HepG2 (cell line): ENCODE data around the gene NOTUM. TPM values are rescaled to one million over a fixed set of nuclear protein-coding genes. Genes with fewer than 3 reads are reported as not detected.
A peak's percentile ranks its signal among the peaks of the same experiment; 100 is the strongest.

ENCODE experiments used
- AGO2 ChIP-seq: fragments of 200-400 bp; formaldehyde crosslinking; optimal IDR thresholded peaks from 2 replicates; pipeline ENCODE3; 2017; ENCODE audit warnings: mild to moderate bottlenecking, low read depth, low read length, moderate library complexity
- ARHGAP35 ChIP-seq: sonication (generic); formaldehyde crosslinking; IDR thresholded peaks from 2 replicates; pipeline ENCODE4 v1.9.0; 2022; ENCODE audit warnings: mild to moderate bottlenecking, inconsistent platforms, moderate library complexity, missing genetic modification reagents, borderline replicate concordance
- ATM ChIP-seq: fragments of 450-650 bp; IDR thresholded peaks from 2 replicates; pipeline ENCODE4 v1.7.1; 2017; ENCODE audit warnings: mild to moderate bottlenecking, borderline replicate concordance
- BHLHE40 ChIP-seq: IDR thresholded peaks from 2 replicates; pipeline ENCODE4 v1.6.1; 2011; ENCODE audit warnings: low read length, improper control_type of control experiment
- FOSL2 ChIP-seq: sonication (generic); formaldehyde crosslinking; IDR thresholded peaks from 2 replicates; pipeline ENCODE4 v1.4.0; 2020; ENCODE audit warnings: missing genetic modification reagents
- JUN ChIP-seq: sonication (generic); formaldehyde crosslinking; IDR thresholded peaks from 2 replicates; pipeline ENCODE4 v1.4.0; 2020; ENCODE audit warnings: mild to moderate bottlenecking, missing genetic modification reagents
- KDM5B ChIP-seq: sonication (generic); formaldehyde crosslinking; IDR thresholded peaks from 2 replicates; pipeline ENCODE4 v1.4.0; 2020; ENCODE audit warnings: missing genetic modification reagents, mild to moderate bottlenecking, borderline replicate concordance
- KLF13 ChIP-seq: sonication (generic); formaldehyde crosslinking; IDR thresholded peaks from 2 replicates; pipeline ENCODE4 v1.4.0; 2020; ENCODE audit warnings: mild to moderate bottlenecking, missing genetic modification reagents
- PHF20 ChIP-seq: sonication (generic); formaldehyde crosslinking; IDR thresholded peaks from 2 replicates; pipeline ENCODE4 v1.5.0; 2020; ENCODE audit warnings: mild to moderate bottlenecking, missing genetic modification reagents
- PRMT3 ChIP-seq: sonication (generic); formaldehyde crosslinking; IDR thresholded peaks from 2 replicates; pipeline ENCODE4 v1.8.1; 2022; ENCODE audit warnings: low read depth, mild to moderate bottlenecking, moderate library complexity, missing genetic modification reagents, borderline replicate concordance
- RNF2 ChIP-seq: fragments of 450-650 bp; conservative IDR thresholded peaks from 2 replicates; pipeline ENCODE4 v1.6.1; 2016; ENCODE audit warnings: low read depth
- RXRA ChIP-seq: sonication (generic); formaldehyde crosslinking; IDR thresholded peaks from 2 replicates; pipeline ENCODE4 v1.5.1; 2020; ENCODE audit warnings: missing genetic modification reagents
- ZFP82 ChIP-seq: sonication (generic); formaldehyde crosslinking; IDR thresholded peaks from 2 replicates; pipeline ENCODE4 v1.5.1; 2020; ENCODE audit warnings: mild to moderate bottlenecking, missing genetic modification reagents, borderline replicate concordance
- ZNF230 ChIP-seq: sonication (generic); formaldehyde crosslinking; IDR thresholded peaks from 2 replicates; pipeline ENCODE4 v1.4.0; 2020; ENCODE audit warnings: mild to moderate bottlenecking, missing genetic modification reagents
- polyA plus RNA-seq, 8 experiments: library from polyadenylated mRNA; depleted of rRNA in 3 of 8; stranded (reverse) in 7 of 8; unstranded in 1 of 8; fragments of >200 nt; fragmentation: Illumina TruSeq in 4 of 8; extraction: Trizol in 4 of 8; gene quantifications; 2 replicates each; pipeline versions ENCODE4 v1.2.1 to v1.2.3, GENCODE V29; 2011 to 2016; ENCODE audit warnings: low read depth in 4 of 8, missing spikeins in 1 of 8, mixed read lengths in 1 of 8; ENCODE audit not compliant: insufficient read depth in 1 of 8
- total RNA-seq, 5 experiments: library from RNA; depleted of rRNA; stranded (reverse); fragments of >200 nt; fragmentation: Illumina TruSeq; extraction: Trizol; gene quantifications; 2 replicates each; pipeline ENCODE4 v1.2.3, GENCODE V29; 2016; ENCODE audit warnings: low read depth in 1 of 5
- TF ChIP-seq, protein P1 (sequence below): IDR thresholded peaks from 2 replicates; pipeline ENCODE4 v1.4.0; 2020; ENCODE audit warnings: mild to moderate bottlenecking, missing genetic modification reagents
- TF ChIP-seq, protein P2 (sequence below): sonication (generic); formaldehyde crosslinking; IDR thresholded peaks from 2 replicates; pipeline ENCODE4 v1.4.0; 2020; ENCODE audit warnings: mild to moderate bottlenecking, low read depth, missing genetic modification reagents
- TF ChIP-seq, protein P3 (sequence below): sonication (generic); formaldehyde crosslinking; IDR thresholded peaks from 2 replicates; pipeline ENCODE4 v1.9.0; 2022; ENCODE audit warnings: low read depth, missing genetic modification reagents
- TF ChIP-seq, protein P4 (sequence below): sonication (generic); formaldehyde crosslinking; IDR thresholded peaks from 2 replicates; pipeline ENCODE4 v1.4.0; 2020; ENCODE audit warnings: mild to moderate bottlenecking, low read depth, missing genetic modification reagents

NOTUM gene
- total and polyA plus RNA-seq, 2 of the 13 experiments (the other 11 are each of a cell fraction or from before 2014, with no cell fraction given), result 150 to 160 TPM

DNA sequence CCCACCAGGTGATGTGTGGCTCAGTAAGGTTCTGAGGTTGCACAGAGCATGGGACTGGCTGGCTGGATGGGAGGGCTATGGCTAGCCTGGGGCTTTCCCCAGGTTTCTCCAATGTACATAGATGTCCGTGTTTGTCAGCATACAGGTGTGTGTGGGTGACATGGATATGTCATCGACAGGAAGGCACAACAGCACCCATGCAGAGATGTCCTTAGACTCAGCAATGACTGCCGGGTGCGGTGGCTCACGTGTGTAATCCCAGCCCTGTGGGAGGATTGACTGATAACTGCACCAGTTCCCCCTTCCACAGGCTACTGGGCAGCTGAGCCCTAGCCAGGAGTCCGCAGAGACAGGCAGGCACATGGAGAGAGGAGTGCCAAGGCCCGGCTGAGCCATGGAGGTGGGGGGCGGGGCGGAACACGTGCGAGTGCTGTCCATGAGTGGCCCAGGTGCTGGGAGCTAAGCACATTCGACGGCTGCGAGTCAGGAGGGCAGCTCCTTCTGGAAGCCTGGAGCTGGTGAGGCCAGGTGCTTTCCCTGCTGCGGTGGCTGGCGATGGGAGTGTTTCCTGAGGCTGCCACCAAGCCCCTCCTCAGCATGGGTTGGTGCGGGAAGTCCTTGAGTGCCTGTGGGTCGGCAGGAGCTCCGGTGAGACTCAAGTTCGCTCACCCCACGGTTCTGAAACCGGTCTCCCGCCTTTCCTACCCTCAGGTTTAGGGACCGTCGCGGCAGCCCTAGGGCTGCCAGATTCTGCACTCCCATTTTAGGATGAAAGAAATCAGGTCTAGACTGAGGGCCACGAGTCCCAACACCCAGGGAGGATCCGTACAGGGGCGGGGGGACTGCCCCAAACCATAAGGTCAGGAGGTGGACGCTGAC is 15.6 kb upstream of the NOTUM start (continued):
- TF ChIP-seq, protein P1, sequence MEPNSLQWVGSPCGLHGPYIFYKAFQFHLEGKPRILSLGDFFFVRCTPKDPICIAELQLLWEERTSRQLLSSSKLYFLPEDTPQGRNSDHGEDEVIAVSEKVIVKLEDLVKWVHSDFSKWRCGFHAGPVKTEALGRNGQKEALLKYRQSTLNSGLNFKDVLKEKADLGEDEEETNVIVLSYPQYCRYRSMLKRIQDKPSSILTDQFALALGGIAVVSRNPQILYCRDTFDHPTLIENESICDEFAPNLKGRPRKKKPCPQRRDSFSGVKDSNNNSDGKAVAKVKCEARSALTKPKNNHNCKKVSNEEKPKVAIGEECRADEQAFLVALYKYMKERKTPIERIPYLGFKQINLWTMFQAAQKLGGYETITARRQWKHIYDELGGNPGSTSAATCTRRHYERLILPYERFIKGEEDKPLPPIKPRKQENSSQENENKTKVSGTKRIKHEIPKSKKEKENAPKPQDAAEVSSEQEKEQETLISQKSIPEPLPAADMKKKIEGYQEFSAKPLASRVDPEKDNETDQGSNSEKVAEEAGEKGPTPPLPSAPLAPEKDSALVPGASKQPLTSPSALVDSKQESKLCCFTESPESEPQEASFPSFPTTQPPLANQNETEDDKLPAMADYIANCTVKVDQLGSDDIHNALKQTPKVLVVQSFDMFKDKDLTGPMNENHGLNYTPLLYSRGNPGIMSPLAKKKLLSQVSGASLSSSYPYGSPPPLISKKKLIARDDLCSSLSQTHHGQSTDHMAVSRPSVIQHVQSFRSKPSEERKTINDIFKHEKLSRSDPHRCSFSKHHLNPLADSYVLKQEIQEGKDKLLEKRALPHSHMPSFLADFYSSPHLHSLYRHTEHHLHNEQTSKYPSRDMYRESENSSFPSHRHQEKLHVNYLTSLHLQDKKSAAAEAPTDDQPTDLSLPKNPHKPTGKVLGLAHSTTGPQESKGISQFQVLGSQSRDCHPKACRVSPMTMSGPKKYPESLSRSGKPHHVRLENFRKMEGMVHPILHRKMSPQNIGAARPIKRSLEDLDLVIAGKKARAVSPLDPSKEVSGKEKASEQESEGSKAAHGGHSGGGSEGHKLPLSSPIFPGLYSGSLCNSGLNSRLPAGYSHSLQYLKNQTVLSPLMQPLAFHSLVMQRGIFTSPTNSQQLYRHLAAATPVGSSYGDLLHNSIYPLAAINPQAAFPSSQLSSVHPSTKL (CRISPR knock-in tag), result peak; percentile 8; the same call in 1 of the 2 replicates
- TF ChIP-seq PRMT3 (CRISPR knock-in tag) (peak; percentile 84), ATM (no peak), ZNF230 (CRISPR knock-in tag) (peak; percentile 84), KDM5B (peak; percentile 11; the same call in 1 of the 2 replicates), RNF2 (peak; percentile 44), FOSL2 (peak; percentile 44; the same call in 1 of the 2 replicates), PHF20 (CRISPR knock-in tag) (peak; percentile 38), KLF13 (CRISPR knock-in tag) (0 out of 2 replicates have a peak, but pooled peaks have one; percentile 68), JUN (CRISPR knock-in tag) (0 out of 2 replicates have a peak, but pooled peaks have one; percentile 3), AGO2 (peak; percentile 99), BHLHE40 (peak; percentile 63), RXRA (peak; percentile 39; the same call in 1 of the 2 replicates), ARHGAP35 (peak; percentile 68; the same call in 1 of the 2 replicates), ZFP82 (CRISPR knock-in tag) (no peak)
- TF ChIP-seq, protein P2, sequence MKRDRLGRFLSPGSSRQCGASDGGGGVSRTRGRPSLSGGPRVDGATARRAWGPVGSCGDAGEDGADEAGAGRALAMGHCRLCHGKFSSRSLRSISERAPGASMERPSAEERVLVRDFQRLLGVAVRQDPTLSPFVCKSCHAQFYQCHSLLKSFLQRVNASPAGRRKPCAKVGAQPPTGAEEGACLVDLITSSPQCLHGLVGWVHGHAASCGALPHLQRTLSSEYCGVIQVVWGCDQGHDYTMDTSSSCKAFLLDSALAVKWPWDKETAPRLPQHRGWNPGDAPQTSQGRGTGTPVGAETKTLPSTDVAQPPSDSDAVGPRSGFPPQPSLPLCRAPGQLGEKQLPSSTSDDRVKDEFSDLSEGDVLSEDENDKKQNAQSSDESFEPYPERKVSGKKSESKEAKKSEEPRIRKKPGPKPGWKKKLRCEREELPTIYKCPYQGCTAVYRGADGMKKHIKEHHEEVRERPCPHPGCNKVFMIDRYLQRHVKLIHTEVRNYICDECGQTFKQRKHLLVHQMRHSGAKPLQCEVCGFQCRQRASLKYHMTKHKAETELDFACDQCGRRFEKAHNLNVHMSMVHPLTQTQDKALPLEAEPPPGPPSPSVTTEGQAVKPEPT (CRISPR knock-in tag), result peak; percentile 30; the same call in 1 of the 2 replicates
- TF ChIP-seq, protein P3, sequence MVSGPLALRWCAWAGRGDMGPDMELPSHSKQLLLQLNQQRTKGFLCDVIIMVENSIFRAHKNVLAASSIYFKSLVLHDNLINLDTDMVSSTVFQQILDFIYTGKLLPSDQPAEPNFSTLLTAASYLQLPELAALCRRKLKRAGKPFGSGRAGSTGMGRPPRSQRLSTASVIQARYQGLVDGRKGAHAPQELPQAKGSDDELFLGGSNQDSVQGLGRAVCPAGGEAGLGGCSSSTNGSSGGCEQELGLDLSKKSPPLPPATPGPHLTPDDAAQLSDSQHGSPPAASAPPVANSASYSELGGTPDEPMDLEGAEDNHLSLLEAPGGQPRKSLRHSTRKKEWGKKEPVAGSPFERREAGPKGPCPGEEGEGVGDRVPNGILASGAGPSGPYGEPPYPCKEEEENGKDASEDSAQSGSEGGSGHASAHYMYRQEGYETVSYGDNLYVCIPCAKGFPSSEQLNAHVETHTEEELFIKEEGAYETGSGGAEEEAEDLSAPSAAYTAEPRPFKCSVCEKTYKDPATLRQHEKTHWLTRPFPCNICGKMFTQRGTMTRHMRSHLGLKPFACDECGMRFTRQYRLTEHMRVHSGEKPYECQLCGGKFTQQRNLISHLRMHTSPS (CRISPR knock-in tag), result peak; percentile 62; the same call in 1 of the 2 replicates
- TF ChIP-seq, protein P4, sequence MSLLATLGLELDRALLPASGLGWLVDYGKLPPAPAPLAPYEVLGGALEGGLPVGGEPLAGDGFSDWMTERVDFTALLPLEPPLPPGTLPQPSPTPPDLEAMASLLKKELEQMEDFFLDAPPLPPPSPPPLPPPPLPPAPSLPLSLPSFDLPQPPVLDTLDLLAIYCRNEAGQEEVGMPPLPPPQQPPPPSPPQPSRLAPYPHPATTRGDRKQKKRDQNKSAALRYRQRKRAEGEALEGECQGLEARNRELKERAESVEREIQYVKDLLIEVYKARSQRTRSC (CRISPR knock-in tag), result peak; percentile 95; the same call in 1 of the 2 replicates
